ENCODE data around the gene PRKCE.

Gene PRKCE

GRCh38 chr2:46163804-46164528 lies 512.5 kb downstream of the PRKCE start:
- DNase-seq = no peak

GRCh38 chr2:46164529-46165301 lies 513.2 kb downstream of the PRKCE start:
- no peak for DNase-seq

- no peak for DNase-seq
These were observed 514.4 kb downstream of the PRKCE start for GRCh38 chr2:46165916-46166315.

GRCh38 chr2:46167406-46167805 lies 515.9 kb downstream of the PRKCE start:
- DNase-seq = no peak

- no peak for DNase-seq
These were observed 516.4 kb downstream of the PRKCE start for GRCh38 chr2:46167924-46168323.

GRCh38 chr2:46169467-46169866 lies 518.0 kb downstream of the PRKCE start:
- no peak for DNase-seq

- no peak for DNase-seq
These were observed 518.6 kb downstream of the PRKCE start for GRCh38 chr2:46170026-46170425.

- no peak for DNase-seq
These were observed 519.3 kb downstream of the PRKCE start for GRCh38 chr2:46170611-46171350.

- DNase-seq = no peak
These were observed 520.0 kb downstream of the PRKCE start for GRCh38 chr2:46171411-46171953.

- no peak for DNase-seq
These were observed 520.6 kb downstream of the PRKCE start for GRCh38 chr2:46171996-46172546.

- no peak for DNase-seq
These were observed 521.6 kb downstream of the PRKCE start for GRCh38 chr2:46173030-46173429.

- DNase-seq = no peak
These were observed 522.3 kb downstream of the PRKCE start for GRCh38 chr2:46173636-46174250.

GRCh38 chr2:46174345-46175170 lies 523.1 kb downstream of the PRKCE start:
- no peak for DNase-seq

GRCh38 chr2:46175419-46175818 lies 523.9 kb downstream of the PRKCE start:
- DNase-seq = no peak

GRCh38 chr2:46177461-46178089 lies 526.1 kb downstream of the PRKCE start:
- no peak for DNase-seq

- no peak for DNase-seq
These were observed 527.7 kb downstream of the PRKCE start for GRCh38 chr2:46179037-46179621.

- DNase-seq = no peak
These were observed 528.7 kb downstream of the PRKCE start for GRCh38 chr2:46180189-46180588.

GRCh38 chr2:46181306-46181705 lies 529.8 kb downstream of the PRKCE start:
- DNase-seq = no peak

GRCh38 chr2:46181789-46182530 lies 530.5 kb downstream of the PRKCE start:
- DNase-seq = no peak

GRCh38 chr2:46183426-46183825 lies 532.0 kb downstream of the PRKCE start:
- DNase-seq = peak; percentile 33

Data from activated CD8-positive, alpha-beta memory T cell treated with anti-CD3 and anti-CD28 coated beads, Interleukin-2, amount 50 U/mL, for 48 hours (primary cell).